Measurements from ENCODE around the gene ECI1.

The ECI1 gene

GRCh38 chr16:2210386-2211365 lies 40.7 kb downstream of the ECI1 start, which contains the start of gene BRICD5:
Gene BRICD5, minus strand, starts transcription at chr16:2210863. Its CDS starts 30 bp downstream, at chr16:2210833.
- Histone ChIP-seq H3K9me3 (ENCODE audit: insufficient read depth, low read depth, low read length) (peaks cover 3% of the 10 kb centered on the region), H3K4ac (ENCODE audit: low read depth, low read length) (no peak within 1 kb of the TSS), H4K91ac (ENCODE audit: low read depth, low read length) (no peak within 1 kb of the TSS), H3K4me3 (ENCODE audit: low read depth, low read length) (no peak within 1 kb of the TSS), H3K79me2 (ENCODE audit: control insufficient read depth, insufficient read depth, low read length, poor library complexity) (peaks cover 14% of the 10 kb centered on the region), H3K4me2 (ENCODE audit: low read length) (peak within 1 kb of the TSS; percentile 6), H2BK12ac (ENCODE audit: low read length) (no peak within 1 kb of the TSS), H2BK5ac (ENCODE audit: low read depth, low read length, poor library complexity) (no peak within 1 kb of the TSS), H3K27me3 (ENCODE audit: insufficient read depth, low read length) (no peaks in the 10 kb centered on the region), H2BK120ac (ENCODE audit: insufficient read depth, low read length, poor library complexity) (no peak within 1 kb of the TSS), H2AK5ac (ENCODE audit: low read length) (no peak within 1 kb of the TSS), H3K18ac (ENCODE audit: low read length) (no peak within 1 kb of the TSS), H2AFZ (ENCODE audit: insufficient read depth, low read length, poor library complexity) (no peak within 1 kb of the TSS), H3K9ac (ENCODE audit: low read length) (no peak within 1 kb of the TSS), H4K8ac (ENCODE audit: low read depth, low read length) (peak within 1 kb of the TSS; percentile 20), H3K4me1 (ENCODE audit: control insufficient read depth in 1 of 2, insufficient read depth in 2 of 2, low read length in 2 of 2) (peaks cover 32 to 36% of the 10 kb centered on the region in 2 experiments), H3K14ac (ENCODE audit: low read length) (no peak within 1 kb of the TSS), H4K12ac (ENCODE audit: low read depth, low read length) (peak within 1 kb of the TSS; percentile 22), H3K36me3 (ENCODE audit: control insufficient read depth in 1 of 2, insufficient read depth in 2 of 2, low read length in 2 of 2) (peaks cover 49 to 50% of the 10 kb centered on the region in 2 experiments), H3K79me1 (ENCODE audit: low read length) (peaks cover 14% of the 10 kb centered on the region), H3K27ac (ENCODE audit: low read depth, low read length) (peak within 1 kb of the TSS; percentile 20), H3K23ac (ENCODE audit: low read length) (peak within 1 kb of the TSS; percentile 19)
- no peak for DNase-seq
- WGBS (ENCODE audit: extremely low coverage, insufficient coverage, insufficient read length) = no CpG with 5 or more reads among the region's 24 CpGs

GRCh38 chr16:2210009-2210332 lies 41.4 kb downstream of the ECI1 start:
- H3K4me3 ChIP-seq (ENCODE audit: low read depth, low read length) = no peak overlapping the region
- H3K4me1 ChIP-seq (ENCODE audit: control insufficient read depth in 1 of 2, insufficient read depth in 2 of 2, low read length in 2 of 2) = peaks cover 32 to 36% of the 10 kb centered on the region in 2 experiments
- H2BK12ac ChIP-seq (ENCODE audit: low read length) = no peak overlapping the region
- H4K91ac ChIP-seq (ENCODE audit: low read depth, low read length) = no peak overlapping the region
- no peak overlapping the region for H3K18ac ChIP-seq (ENCODE audit: low read length)
- peaks cover 16% of the 10 kb centered on the region for H3K79me2 ChIP-seq (ENCODE audit: control insufficient read depth, insufficient read depth, low read length, poor library complexity)
- H2AK5ac ChIP-seq (ENCODE audit: low read length) = no peak overlapping the region
- peaks cover 49 to 50% of the 10 kb centered on the region in 2 experiments for H3K36me3 ChIP-seq (ENCODE audit: control insufficient read depth in 1 of 2, insufficient read depth in 2 of 2, low read length in 2 of 2)
- H3K27me3 ChIP-seq (ENCODE audit: insufficient read depth, low read length) = no peaks in the 10 kb centered on the region
- WGBS (ENCODE audit: extremely low coverage, insufficient coverage, insufficient read length) = no CpG with 5 or more reads among the region's 17 CpGs
- no peak overlapping the region for H3K14ac ChIP-seq (ENCODE audit: low read length)
- no peak overlapping the region for H3K9ac ChIP-seq (ENCODE audit: low read length)
- H2BK120ac ChIP-seq (ENCODE audit: insufficient read depth, low read length, poor library complexity) = no peak overlapping the region
- no peak overlapping the region for H4K12ac ChIP-seq (ENCODE audit: low read depth, low read length)
- no peak overlapping the region for H2AFZ ChIP-seq (ENCODE audit: insufficient read depth, low read length, poor library complexity)
- no peak overlapping the region for H2BK5ac ChIP-seq (ENCODE audit: low read depth, low read length, poor library complexity)
- peak overlapping the region; percentile 19 for H3K23ac ChIP-seq (ENCODE audit: low read length)
- H3K4me2 ChIP-seq (ENCODE audit: low read length) = no peak overlapping the region
- peaks cover 3% of the 10 kb centered on the region for H3K9me3 ChIP-seq (ENCODE audit: insufficient read depth, low read depth, low read length)
- no peak overlapping the region for H3K4ac ChIP-seq (ENCODE audit: low read depth, low read length)
- DNase-seq = no peak
- peaks cover 16% of the 10 kb centered on the region for H3K79me1 ChIP-seq (ENCODE audit: low read length)
- no peak overlapping the region for H3K27ac ChIP-seq (ENCODE audit: low read depth, low read length)
- H4K8ac ChIP-seq (ENCODE audit: low read depth, low read length) = no peak overlapping the region

GRCh38 chr16:2209258-2210008 lies 42.0 kb downstream of the ECI1 start:
- Histone ChIP-seq H3K4me1 (ENCODE audit: control insufficient read depth in 1 of 2, insufficient read depth in 2 of 2, low read length in 2 of 2) (peaks cover 35 to 39% of the 10 kb centered on the region in 2 experiments), H2AFZ (ENCODE audit: insufficient read depth, low read length, poor library complexity) (no peak overlapping the region), H3K14ac (ENCODE audit: low read length) (no peak overlapping the region), H4K8ac (ENCODE audit: low read depth, low read length) (no peak overlapping the region), H3K79me1 (ENCODE audit: low read length) (peaks cover 17% of the 10 kb centered on the region), H2AK5ac (ENCODE audit: low read length) (no peak overlapping the region), H3K27me3 (ENCODE audit: insufficient read depth, low read length) (no peaks in the 10 kb centered on the region), H4K12ac (ENCODE audit: low read depth, low read length) (no peak overlapping the region), H3K9ac (ENCODE audit: low read length) (no peak overlapping the region), H4K91ac (ENCODE audit: low read depth, low read length) (no peak overlapping the region), H3K36me3 (ENCODE audit: control insufficient read depth in 1 of 2, insufficient read depth in 2 of 2, low read length in 2 of 2) (peaks cover 49 to 50% of the 10 kb centered on the region in 2 experiments), H3K4ac (ENCODE audit: low read depth, low read length) (no peak overlapping the region), H3K27ac (ENCODE audit: low read depth, low read length) (no peak overlapping the region), H3K23ac (ENCODE audit: low read length) (no peak overlapping the region), H2BK5ac (ENCODE audit: low read depth, low read length, poor library complexity) (no peak overlapping the region), H2BK120ac (ENCODE audit: insufficient read depth, low read length, poor library complexity) (no peak overlapping the region), H3K9me3 (ENCODE audit: insufficient read depth, low read depth, low read length) (peaks cover 3% of the 10 kb centered on the region), H2BK12ac (ENCODE audit: low read length) (no peak overlapping the region), H3K4me2 (ENCODE audit: low read length) (no peak overlapping the region), H3K4me3 (ENCODE audit: low read depth, low read length) (no peak overlapping the region), H3K18ac (ENCODE audit: low read length) (no peak overlapping the region), H3K79me2 (ENCODE audit: control insufficient read depth, insufficient read depth, low read length, poor library complexity) (peaks cover 15% of the 10 kb centered on the region)
- DNase-seq = no peak
- WGBS (ENCODE audit: extremely low coverage, insufficient coverage, insufficient read length) = no CpG with 5 or more reads among the region's 29 CpGs

- no peak overlapping the region for H3K4me3 ChIP-seq (ENCODE audit: low read depth, low read length)
- H2AK5ac ChIP-seq (ENCODE audit: low read length) = no peak overlapping the region
- no peak overlapping the region for H4K91ac ChIP-seq (ENCODE audit: low read depth, low read length)
- no peak overlapping the region for H3K27ac ChIP-seq (ENCODE audit: low read depth, low read length)
- H3K18ac ChIP-seq (ENCODE audit: low read length) = no peak overlapping the region
- H3K79me2 ChIP-seq (ENCODE audit: control insufficient read depth, insufficient read depth, low read length, poor library complexity) = peaks cover 10% of the 10 kb centered on the region
- H4K8ac ChIP-seq (ENCODE audit: low read depth, low read length) = no peak overlapping the region
- no peaks in the 10 kb centered on the region for H3K9me3 ChIP-seq (ENCODE audit: insufficient read depth, low read depth, low read length)
- no peak overlapping the region for H3K9ac ChIP-seq (ENCODE audit: low read length)
- no peak overlapping the region for H3K14ac ChIP-seq (ENCODE audit: low read length)
- H2BK5ac ChIP-seq (ENCODE audit: low read depth, low read length, poor library complexity) = no peak overlapping the region
- no CpG with 5 or more reads among the region's 9 CpGs for WGBS (ENCODE audit: extremely low coverage, insufficient coverage, insufficient read length)
- no peak overlapping the region for H2BK12ac ChIP-seq (ENCODE audit: low read length)
- H2AFZ ChIP-seq (ENCODE audit: insufficient read depth, low read length, poor library complexity) = no peak overlapping the region
- H4K12ac ChIP-seq (ENCODE audit: low read depth, low read length) = no peak overlapping the region
- DNase-seq = no peak
- no peak overlapping the region for H2BK120ac ChIP-seq (ENCODE audit: insufficient read depth, low read length, poor library complexity)
- no peak overlapping the region for H3K23ac ChIP-seq (ENCODE audit: low read length)
- no peaks in the 10 kb centered on the region for H3K27me3 ChIP-seq (ENCODE audit: insufficient read depth, low read length)
- H3K4me1 ChIP-seq (ENCODE audit: control insufficient read depth in 1 of 2, insufficient read depth in 2 of 2, low read length in 2 of 2) = peaks cover 35 to 39% of the 10 kb centered on the region in 2 experiments
- no peak overlapping the region for H3K4me2 ChIP-seq (ENCODE audit: low read length)
- peaks cover 49 to 50% of the 10 kb centered on the region in 2 experiments for H3K36me3 ChIP-seq (ENCODE audit: control insufficient read depth in 1 of 2, insufficient read depth in 2 of 2, low read length in 2 of 2)
- H3K4ac ChIP-seq (ENCODE audit: low read depth, low read length) = no peak overlapping the region
- peaks cover 15% of the 10 kb centered on the region for H3K79me1 ChIP-seq (ENCODE audit: low read length)
Observed at GRCh38 chr16:2208772-2209171, 42.6 kb downstream of the ECI1 start.
